ENCODE data around the gene MARVELD2. TPM values are rescaled to one million over a fixed set of nuclear protein-coding genes. Genes with fewer than 3 reads are reported as not detected.
"Not testable (repeated sequence)": the region's sequence is repeated elsewhere in the genome, so short reads cannot be mapped to it uniquely, and the experiment has no call there.

MARVELD2 gene
- total and polyA plus RNA-seq, 9 donors: 0.14 to 3.2 (median 0.31) TPM

DNA sequence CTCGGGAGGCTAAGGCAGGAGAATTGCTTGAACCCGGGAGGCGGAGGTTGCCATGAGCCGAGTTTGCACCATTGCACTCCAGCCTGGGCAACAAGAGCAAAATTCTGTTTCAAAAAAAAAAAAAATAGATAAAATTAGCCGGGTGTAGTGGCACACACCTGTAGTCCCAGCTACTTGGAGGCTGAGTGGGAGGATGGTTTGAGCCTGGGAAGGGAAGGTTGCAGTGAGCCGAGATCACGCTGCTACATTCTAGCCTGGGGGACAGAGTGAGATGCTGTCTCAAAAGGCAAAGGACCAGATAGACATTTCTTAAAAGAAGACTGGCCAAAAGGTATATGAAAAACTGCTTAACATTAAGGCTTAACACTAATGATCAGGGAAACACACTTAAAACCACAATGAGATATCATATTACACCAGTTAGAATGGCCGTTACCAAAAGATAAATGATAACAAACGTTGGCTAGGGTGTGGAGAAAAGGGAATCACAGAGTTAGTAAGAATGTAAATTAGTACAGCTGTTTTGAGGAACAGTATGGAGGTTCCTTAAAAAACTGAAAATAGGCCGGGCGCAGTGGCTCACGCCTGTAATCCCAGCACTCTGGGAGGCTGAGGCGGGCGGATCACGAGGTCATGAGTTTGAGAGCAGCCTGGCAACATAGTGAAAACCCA lies 10.1 kb upstream of the MARVELD2 start:
- Histone ChIP-seq H3K36me3 (ENCODE audit: control insufficient read depth, insufficient read depth, low read length) (peaks cover 23% of the 10 kb centered on the region), H3K9me3 (replicated peaks; ENCODE audit: control insufficient read depth, low read depth, low read length) (no peaks in the 10 kb centered on the region), H3K4me3 (ENCODE audit: low read length) (no peak overlapping the region), H3K27me3 (ENCODE audit: control insufficient read depth, insufficient read depth, low read length) (no peaks in the 10 kb centered on the region), H3K27ac (ENCODE audit: low read length) (no peak overlapping the region), H3K4me1 (ENCODE audit: control insufficient read depth, insufficient read depth, low read length) (no peaks in the 10 kb centered on the region)
- DNase-seq: no peak
- 89% methylated on average over 7 of the region's 15 CpGs for WGBS (ENCODE audit: insufficient coverage)

DNA sequence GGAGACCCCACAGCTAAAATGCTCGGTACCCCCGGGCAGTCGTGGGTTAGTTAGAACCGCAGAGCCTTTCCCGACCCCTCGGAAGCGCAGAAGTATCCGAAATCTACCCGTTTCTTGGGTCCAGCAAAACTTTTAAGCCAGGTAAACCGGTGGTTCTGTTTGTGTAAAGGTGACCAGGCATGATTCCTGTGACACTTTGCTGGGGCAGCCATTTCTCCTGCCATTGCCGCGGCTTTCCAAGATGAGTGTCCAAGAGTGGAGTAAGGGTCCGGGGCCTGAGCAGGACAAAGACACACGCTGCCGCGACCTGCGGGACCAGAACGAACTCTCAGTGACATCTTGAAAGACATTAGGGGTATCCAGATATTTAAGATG lies 655 bp downstream of the MARVELD2 start:
- peaks cover 5% of the 10 kb centered on the region for H3K27me3 ChIP-seq (ENCODE audit: control insufficient read depth, insufficient read depth, low read length)
- H3K4me3 ChIP-seq (ENCODE audit: low read length): no peak overlapping the region
- 35% methylated on average over 10 of the region's 18 CpGs for WGBS (ENCODE audit: insufficient coverage)
- DNase-seq: no peak
- H3K4me1 ChIP-seq (ENCODE audit: control insufficient read depth, insufficient read depth, low read length): no peaks in the 10 kb centered on the region
- H3K9me3 ChIP-seq (replicated peaks; ENCODE audit: control insufficient read depth, low read depth, low read length): no peaks in the 10 kb centered on the region
- H3K27ac ChIP-seq (ENCODE audit: low read length): no peak overlapping the region
- H3K36me3 ChIP-seq (ENCODE audit: control insufficient read depth, insufficient read depth, low read length): peaks cover 19% of the 10 kb centered on the region

GRCh38 chr5:69416180-69416579 lies 1.3 kb downstream of the MARVELD2 start:
- Histone ChIP-seq H3K4me3 (ENCODE audit: low read length) (no peak overlapping the region), H3K27me3 (ENCODE audit: control insufficient read depth, insufficient read depth, low read length) (peaks cover 5% of the 10 kb centered on the region), H3K36me3 (ENCODE audit: control insufficient read depth, insufficient read depth, low read length) (peaks cover 17% of the 10 kb centered on the region), H3K4me1 (ENCODE audit: control insufficient read depth, insufficient read depth, low read length) (no peaks in the 10 kb centered on the region), H3K9me3 (replicated peaks; ENCODE audit: control insufficient read depth, low read depth, low read length) (no peaks in the 10 kb centered on the region), H3K27ac (ENCODE audit: low read length) (no peak overlapping the region)
- WGBS (ENCODE audit: insufficient coverage): 70% methylated on average over 2 of the region's 6 CpGs
- DNase-seq: no peak

DNA sequence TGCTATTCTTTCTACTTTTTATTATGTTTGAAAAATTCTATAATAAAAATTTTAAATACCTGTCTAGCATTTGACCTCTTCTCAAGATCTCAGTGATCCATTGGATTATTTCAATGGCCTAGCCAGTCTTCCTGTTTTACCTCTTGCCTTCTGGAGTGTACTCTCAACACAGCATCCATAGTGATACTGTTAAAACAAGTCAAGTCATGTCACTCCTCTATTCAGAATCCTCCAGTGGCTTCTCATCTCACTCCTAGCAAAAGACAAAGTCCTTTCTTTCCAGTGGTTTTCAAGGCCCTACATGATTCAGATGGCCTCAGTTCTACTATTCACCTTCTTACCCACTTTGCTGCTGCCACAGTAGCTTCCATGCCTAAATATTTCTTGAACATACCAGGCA lies 1.8 kb downstream of the MARVELD2 start:
- no peaks in the 10 kb centered on the region for H3K4me1 ChIP-seq (ENCODE audit: control insufficient read depth, insufficient read depth, low read length)
- H3K36me3 ChIP-seq (ENCODE audit: control insufficient read depth, insufficient read depth, low read length): peaks cover 14% of the 10 kb centered on the region
- no peaks in the 10 kb centered on the region for H3K9me3 ChIP-seq (replicated peaks; ENCODE audit: control insufficient read depth, low read depth, low read length)
- DNase-seq: no peak
- H3K27me3 ChIP-seq (ENCODE audit: control insufficient read depth, insufficient read depth, low read length): peaks cover 5% of the 10 kb centered on the region
- H3K27ac ChIP-seq (ENCODE audit: low read length): no peak overlapping the region
- H3K4me3 ChIP-seq (ENCODE audit: low read length): no peak overlapping the region

DNA sequence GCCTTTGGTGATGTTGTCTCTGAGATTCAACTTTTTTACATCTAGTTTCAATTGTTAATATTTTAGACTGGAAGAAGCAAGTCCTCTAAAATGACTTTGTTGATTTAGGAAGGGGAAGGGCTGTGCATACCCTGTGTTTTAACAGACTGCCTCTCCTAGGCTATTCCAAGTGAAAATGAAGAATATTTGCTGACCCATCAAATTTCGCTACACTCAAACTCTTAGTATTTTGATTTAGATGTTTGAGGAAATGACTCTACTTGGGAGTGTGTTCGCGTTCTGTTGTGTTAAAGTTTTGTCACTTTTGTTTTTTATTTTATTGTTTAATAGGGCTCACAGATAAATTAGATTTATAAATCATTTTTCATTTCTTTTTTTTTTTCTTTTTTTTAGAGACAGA lies 3.6 kb downstream of the MARVELD2 start:
- Histone ChIP-seq H3K27ac (ENCODE audit: low read length) (no peak overlapping the region), H3K4me1 (ENCODE audit: control insufficient read depth, insufficient read depth, low read length) (no peaks in the 10 kb centered on the region), H3K9me3 (replicated peaks; ENCODE audit: control insufficient read depth, low read depth, low read length) (no peaks in the 10 kb centered on the region), H3K4me3 (ENCODE audit: low read length) (no peak overlapping the region), H3K27me3 (ENCODE audit: control insufficient read depth, insufficient read depth, low read length) (peaks cover 5% of the 10 kb centered on the region), H3K36me3 (ENCODE audit: control insufficient read depth, insufficient read depth, low read length) (peaks cover 10% of the 10 kb centered on the region)
- no CpG with 5 or more reads among the region's 3 CpGs for WGBS (ENCODE audit: insufficient coverage)
- no peak for DNase-seq

- no peaks in the 10 kb centered on the region for H3K27me3 ChIP-seq (ENCODE audit: control insufficient read depth, insufficient read depth, low read length)
- no peaks in the 10 kb centered on the region for H3K9me3 ChIP-seq (replicated peaks; ENCODE audit: control insufficient read depth, low read depth, low read length)
- H3K36me3 ChIP-seq (ENCODE audit: control insufficient read depth, insufficient read depth, low read length): no peaks in the 10 kb centered on the region
- no peak overlapping the region for H3K4me3 ChIP-seq (ENCODE audit: low read length)
- 89% methylated on average over 5 of the region's 11 CpGs for WGBS (ENCODE audit: insufficient coverage)
- H3K27ac ChIP-seq (ENCODE audit: low read length): no peak overlapping the region
- H3K4me1 ChIP-seq (ENCODE audit: control insufficient read depth, insufficient read depth, low read length): peaks cover 4% of the 10 kb centered on the region
- DNase-seq: no peak
Measured at GRCh38 chr5:69431424-69432303, 16.7 kb downstream of the MARVELD2 start.

- H3K4me3 ChIP-seq (ENCODE audit: low read length): no peak overlapping the region
- 87% methylated on average over 4 of the region's 8 CpGs for WGBS (ENCODE audit: insufficient coverage)
- no peaks in the 10 kb centered on the region for H3K36me3 ChIP-seq (ENCODE audit: control insufficient read depth, insufficient read depth, low read length)
- H3K27me3 ChIP-seq (ENCODE audit: control insufficient read depth, insufficient read depth, low read length): no peaks in the 10 kb centered on the region
- H3K9me3 ChIP-seq (replicated peaks; ENCODE audit: control insufficient read depth, low read depth, low read length): no peaks in the 10 kb centered on the region
- H3K27ac ChIP-seq (ENCODE audit: low read length): no peak overlapping the region
- peaks cover 4% of the 10 kb centered on the region for H3K4me1 ChIP-seq (ENCODE audit: control insufficient read depth, insufficient read depth, low read length)
- DNase-seq: no peak
Measured at GRCh38 chr5:69432412-69433206, 17.7 kb downstream of the MARVELD2 start.

DNA sequence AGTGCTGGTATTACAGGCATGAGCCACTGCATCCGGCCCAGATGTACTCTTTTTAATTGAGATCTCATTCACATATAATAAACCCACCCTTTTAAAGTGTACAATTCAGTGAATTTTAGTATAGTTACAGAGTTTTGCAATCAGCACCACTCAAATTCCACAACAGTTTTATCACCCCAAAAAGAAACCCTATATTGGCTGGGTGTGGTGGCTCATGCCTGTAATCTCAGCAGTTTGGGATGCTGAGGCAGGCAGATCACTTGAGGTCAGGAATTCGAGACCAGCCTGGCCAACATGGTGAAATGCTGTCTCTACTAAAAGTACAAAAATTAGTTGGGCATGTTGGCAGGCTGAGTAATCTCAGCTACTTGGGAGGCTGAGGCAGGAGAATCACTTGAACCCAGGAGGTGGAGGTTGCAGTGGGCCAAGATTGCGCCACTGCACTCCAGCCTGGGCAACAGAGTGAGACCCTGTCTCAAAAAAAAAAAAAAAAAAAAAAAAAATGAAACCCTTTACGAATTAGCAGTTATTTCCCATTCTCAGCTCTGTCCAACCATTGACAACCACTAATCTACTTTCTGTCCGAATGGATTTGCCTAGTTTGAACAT lies 20.5 kb downstream of the MARVELD2 start:
- not testable (repeated sequence) for H3K27me3 ChIP-seq (ENCODE audit: control insufficient read depth, insufficient read depth, low read length); H3K4me1 ChIP-seq (ENCODE audit: control insufficient read depth, insufficient read depth, low read length); DNase-seq; H3K9me3 ChIP-seq (replicated peaks; ENCODE audit: control insufficient read depth, low read depth, low read length); H3K27ac ChIP-seq (ENCODE audit: low read length); H3K36me3 ChIP-seq (ENCODE audit: control insufficient read depth, insufficient read depth, low read length); H3K4me3 ChIP-seq (ENCODE audit: low read length)
- no CpG with 5 or more reads among the region's 5 CpGs for WGBS (ENCODE audit: insufficient coverage)

GRCh38 chr5:69444127-69444754 lies 29.3 kb downstream of the MARVELD2 start:
- no peak for DNase-seq
- Histone ChIP-seq H3K4me1 (ENCODE audit: control insufficient read depth, insufficient read depth, low read length) (no peaks in the 10 kb centered on the region), H3K27ac (ENCODE audit: low read length) (no peak overlapping the region), H3K9me3 (replicated peaks; ENCODE audit: control insufficient read depth, low read depth, low read length) (no peaks in the 10 kb centered on the region), H3K27me3 (ENCODE audit: control insufficient read depth, insufficient read depth, low read length) (no peaks in the 10 kb centered on the region), H3K4me3 (ENCODE audit: low read length) (no peak overlapping the region), H3K36me3 (ENCODE audit: control insufficient read depth, insufficient read depth, low read length) (no peaks in the 10 kb centered on the region)
- WGBS (ENCODE audit: insufficient coverage): 83% methylated on average over 4 of the region's 7 CpGs

Measured in muscle of leg (tissue), 11 donors.